HG03442 (cell line): ENCODE data around the gene PLXDC2.

Experiments
- ATAC-seq: cut with Tn5 transposase; IDR thresholded peaks from one replicate; pipeline ENCODE4 v1.9.1; 2021; ENCODE audit warnings: mild to moderate bottlenecking, moderate library complexity; ENCODE audit not compliant: unreplicated experiment

The PLXDC2 gene

DNA sequence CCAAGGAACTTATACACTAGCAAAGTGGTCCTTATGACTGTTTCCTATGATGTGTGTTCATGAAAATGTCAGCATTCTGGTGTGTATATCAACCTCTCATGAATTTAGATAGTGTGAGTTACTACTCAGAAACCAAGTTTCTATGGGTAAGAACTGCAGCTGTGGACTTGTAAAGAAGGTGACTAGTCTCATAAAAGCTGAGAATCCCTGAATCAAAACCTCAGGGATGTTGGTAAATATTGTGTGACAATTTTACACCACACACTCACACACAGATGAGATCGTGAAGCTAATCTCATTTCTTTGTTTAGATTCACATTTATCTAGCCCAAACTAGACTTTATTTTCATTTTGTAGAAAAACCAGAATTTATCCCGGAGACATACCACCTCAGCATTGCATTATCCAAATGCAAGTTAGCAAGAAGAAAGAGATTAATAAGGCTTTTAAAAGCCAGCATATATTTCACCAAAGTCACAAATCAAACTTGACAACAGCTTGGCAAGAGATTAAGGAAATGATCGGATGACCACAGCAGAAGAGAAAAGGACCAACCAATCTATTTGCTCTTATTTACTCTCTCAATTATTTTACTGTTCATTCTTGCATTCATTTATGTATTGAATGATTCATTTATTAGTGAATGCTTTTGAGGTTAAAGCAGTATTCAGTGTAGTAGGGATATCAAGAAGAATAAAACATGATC is 92.9 kb downstream of the PLXDC2 start:
- ATAC-seq, result no peak

DNA sequence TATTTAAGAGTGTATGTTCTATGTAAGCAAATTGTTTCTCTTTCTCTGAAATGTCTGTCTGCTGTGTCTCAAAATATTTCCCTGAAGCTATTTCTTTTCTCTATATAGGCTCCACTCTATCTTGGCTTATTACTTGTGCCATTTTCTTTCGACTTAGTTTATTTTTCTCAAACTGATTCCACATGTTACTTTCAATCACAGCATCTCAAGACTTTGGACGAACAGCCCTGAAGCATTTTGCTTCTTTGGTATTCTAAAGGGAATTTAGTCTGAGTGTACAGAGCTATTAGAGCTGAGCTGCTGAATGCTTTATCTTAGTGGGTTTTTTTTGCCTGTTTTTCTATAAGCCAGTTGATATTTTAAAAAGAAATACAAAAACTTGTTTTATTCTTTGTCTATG is 95.7 kb downstream of the PLXDC2 start:
- no peak for ATAC-seq

DNA sequence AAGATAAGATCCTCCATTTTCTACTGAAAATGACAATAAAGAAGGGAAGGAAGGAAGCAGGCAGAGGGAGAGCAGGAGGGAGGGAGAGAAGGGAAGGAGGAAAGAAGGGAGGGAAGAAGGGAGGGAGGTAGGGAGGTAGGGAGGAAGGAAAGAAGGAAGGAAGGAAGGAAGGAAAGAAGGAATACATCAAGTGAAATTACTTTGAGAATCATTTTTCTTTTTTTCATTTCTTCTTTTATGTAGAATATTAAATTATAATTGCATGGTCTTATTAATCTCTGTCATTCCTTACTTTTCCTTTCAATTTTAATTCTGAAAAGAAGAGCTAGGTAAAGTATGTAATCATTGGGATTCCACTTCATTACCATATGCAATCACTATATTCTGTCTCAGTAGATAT is 97.8 kb downstream of the PLXDC2 start:
- no peak for ATAC-seq

- no peak for ATAC-seq
Measured at GRCh38 chr10:19915125-19915524, 98.9 kb downstream of the PLXDC2 start.

GRCh38 chr10:19915816-19916215 is 99.6 kb downstream of the PLXDC2 start:
- no peak for ATAC-seq

GRCh38 chr10:19917751-19918478 is 101.7 kb downstream of the PLXDC2 start:
- ATAC-seq, result no peak

DNA sequence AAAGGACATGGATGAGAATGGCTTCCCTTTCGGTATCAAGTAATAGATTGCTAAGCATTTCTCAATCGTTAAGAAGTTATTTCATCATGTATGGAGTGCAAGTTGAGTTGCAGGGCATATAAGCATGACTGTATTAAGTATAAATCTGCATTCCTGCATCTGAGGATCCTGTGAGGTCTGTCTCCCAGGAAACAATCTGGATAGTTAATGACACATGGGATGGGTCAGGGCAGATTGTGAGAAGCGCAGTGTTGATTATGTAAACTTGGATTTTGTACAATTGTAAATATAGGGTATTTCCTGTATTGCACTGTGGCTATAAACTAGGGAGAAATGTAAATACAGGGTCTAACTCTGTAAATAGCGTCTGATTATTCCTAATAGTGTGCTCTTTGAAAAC is 102.6 kb downstream of the PLXDC2 start:
- ATAC-seq, result no peak

DNA sequence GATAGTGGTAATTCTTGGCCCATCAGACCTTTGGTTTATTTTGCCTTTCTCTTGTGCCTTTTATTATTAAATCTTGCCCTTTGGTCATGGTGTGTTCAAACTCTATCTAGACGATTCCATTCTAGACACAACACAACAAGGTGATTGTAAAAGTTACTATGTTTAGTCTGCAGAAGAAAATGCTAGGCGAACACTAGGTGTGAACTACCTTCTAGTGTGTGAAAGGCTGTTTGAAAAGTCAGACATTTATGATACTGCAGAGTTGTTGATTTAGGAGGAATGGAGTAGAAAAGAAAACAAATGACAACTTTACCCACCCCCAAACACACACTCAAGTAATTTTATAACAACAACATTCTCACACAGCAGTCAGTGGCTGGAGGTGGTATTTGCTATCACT is 103.4 kb downstream of the PLXDC2 start:
- no peak for ATAC-seq

DNA sequence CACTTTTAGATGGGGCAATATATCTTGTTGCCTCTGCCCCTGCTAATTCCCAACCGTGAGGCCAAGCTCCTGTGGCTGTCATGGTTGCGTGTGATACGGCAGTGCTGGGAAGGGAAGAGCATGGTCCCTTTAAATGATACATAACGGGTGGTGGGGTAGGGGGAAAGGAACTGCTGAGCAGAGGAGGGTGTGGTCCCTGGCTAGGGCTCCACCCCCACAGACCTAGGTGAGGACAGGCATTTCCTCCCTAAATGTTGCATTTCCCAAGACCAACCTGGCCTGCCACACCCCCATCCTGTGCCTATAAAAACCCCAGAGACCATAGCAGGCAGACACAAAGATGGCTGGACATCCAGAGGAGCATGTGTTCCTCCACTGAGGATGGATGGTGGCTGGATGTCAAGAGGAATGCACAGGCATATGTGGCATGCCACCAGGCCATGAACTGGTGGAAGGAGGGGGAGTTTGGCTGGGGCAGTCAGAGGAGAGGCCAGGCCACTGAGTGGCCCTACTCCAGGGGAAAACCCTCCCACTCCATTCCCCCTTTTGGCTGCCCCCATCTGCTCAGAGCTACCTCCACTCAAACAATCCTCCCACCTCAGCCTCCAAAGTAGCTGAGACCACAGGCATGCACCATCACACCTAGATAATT is 104.0 kb downstream of the PLXDC2 start:
- no peak for ATAC-seq

GRCh38 chr10:19921300-19922140 is 105.3 kb downstream of the PLXDC2 start:
- ATAC-seq, result no peak

DNA sequence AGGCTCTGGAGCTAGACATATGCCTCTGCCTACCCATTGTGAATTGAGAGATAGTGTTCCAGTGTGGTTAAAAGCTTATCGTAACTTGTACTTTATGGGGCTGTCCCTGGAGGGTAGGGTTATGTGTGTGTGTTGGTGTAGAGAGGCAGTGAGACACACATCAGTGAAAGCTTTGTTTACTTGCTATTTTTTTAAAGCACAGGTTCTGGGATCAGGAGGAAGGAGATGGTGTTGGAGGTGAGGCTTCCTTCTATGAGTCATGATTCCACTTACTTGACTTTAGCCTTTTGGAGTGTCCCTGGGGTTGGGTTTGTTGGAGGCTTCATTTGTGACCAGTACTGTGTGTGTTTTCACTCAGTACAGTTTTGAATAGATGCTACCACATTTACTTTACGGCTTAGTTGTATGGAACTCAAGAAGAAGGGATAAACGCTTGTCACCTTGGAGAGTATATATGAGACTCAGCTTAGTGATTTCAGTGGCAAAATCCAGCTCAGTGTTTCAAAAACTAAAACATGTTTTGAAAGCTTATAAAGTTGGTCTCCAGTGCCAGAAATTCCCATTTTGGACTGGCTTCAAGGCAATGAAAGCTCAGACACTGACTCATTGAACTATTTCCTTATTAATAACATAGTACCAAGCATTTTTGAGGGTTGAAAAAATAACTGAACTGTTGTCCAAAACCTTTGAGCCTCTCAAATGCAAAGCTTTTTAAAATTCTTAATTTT is 106.2 kb downstream of the PLXDC2 start:
- no peak for ATAC-seq

DNA sequence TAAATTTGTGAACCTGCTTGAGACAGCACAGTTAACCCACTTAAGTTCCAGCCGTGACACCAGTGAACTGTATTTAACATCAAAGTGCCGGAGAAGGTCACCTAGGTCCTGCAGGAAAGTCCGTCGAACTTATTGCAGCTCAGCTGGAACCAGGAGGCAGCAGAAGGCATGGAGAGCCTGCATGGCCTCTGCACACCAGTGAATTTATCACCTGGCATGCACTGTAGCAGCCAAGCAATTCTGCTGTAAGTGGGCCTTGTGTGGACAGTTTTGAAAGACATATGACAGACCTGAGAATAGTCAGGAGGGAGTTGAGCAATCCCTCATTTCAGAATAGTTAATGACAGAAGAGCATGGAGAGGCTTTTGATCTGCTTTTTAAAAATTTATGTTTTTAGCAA is 108.8 kb downstream of the PLXDC2 start:
- ATAC-seq, result no peak

GRCh38 chr10:19928936-19929335 is 112.7 kb downstream of the PLXDC2 start:
- ATAC-seq, result no peak

GRCh38 chr10:19929506-19930140 is 113.4 kb downstream of the PLXDC2 start:
- ATAC-seq, result no peak

DNA sequence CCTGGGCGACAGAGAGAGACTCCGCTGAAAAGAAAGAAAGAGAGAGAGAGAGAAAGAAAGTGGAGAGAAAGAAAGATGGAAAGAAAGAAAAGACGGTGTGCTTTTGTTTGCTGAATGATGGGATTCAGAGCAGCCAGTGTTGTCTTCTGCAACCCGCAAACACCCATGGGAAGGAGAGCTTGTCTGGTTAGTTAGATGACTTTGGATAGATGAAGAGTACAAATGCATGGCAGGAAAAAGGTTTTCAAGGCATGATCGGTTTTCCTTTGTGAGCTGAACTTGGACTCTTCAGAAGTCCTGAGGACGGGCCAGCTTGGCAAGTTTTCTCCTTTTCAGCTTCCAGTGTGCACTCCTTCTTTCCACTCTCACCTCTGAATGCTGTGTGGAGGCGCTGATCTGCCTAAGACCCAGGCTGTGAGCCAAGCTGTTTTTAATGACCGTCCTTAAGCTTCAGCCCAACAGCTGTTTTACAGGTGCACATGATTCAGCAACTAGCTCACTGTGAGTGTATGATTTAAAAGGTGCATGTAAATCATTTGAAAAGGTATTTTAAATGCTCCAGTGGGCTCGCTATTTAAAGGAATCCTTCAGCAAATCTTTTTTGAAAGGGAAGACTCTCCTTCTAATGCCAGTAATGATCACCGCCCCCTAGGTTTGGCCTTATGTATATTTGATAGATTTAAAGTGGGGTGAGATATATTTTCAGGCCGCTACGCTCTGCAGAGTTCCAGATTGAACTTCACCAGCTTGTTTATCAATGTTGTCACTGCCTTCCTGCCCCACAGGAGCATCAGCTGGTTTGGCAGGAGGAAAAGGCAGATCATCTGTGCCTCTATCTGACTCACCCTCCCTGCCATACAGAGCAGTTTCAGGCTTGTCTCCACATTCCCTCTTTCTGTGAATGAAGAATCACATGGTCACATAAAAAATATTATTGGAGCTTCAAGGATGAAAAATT is 115.0 kb downstream of the PLXDC2 start:
- ATAC-seq, result no peak

- ATAC-seq, result no peak
Measured at GRCh38 chr10:19931894-19932590, 115.8 kb downstream of the PLXDC2 start.

DNA sequence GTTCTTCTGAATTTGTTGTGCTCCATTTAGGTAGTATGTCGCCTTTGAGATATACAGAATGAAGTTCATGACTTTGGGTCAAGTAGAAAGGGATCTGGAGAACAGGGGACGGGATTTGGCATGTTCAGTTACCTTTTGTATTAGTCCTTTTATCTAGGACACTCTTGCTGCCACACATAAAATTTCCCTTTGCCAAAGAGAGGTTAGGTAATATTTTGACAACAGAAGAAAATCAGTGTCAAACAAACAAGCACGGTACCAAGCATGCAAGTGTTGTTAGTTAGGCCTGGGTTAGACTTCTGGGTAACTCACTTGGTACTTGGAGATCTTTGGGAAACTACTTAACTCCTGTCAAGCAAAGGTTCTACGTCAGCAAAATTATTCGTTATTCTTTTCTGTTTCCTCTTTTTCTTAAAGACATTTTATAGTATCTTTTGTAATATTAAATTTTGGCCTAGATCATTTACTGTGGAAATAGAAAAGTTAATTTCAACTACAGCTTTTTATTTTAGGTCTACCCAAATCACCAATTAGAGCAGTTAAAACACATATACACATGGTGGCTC is 116.7 kb downstream of the PLXDC2 start:
- no peak for ATAC-seq

DNA sequence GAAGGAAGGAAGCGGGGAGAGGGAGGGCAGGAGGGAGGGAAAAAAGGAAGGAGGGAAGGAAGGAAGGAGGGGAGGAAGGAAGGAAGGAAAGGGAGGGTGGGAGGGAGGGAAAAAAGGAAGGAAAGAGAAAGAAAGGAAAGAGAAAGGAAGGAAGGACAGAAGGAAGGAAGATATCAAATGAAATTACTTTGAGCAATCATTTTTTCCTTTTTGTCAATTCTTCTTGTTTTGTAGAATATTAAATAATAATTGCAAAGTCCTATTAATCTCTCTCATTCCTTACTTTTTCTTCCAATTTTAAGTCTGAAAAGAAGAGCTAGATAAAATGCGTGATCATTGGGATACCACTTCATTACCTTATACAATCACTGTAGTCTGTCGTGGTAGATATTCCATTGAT is 117.5 kb downstream of the PLXDC2 start:
- no peak for ATAC-seq
